ENCODE measurements around the gene FIGNL1.
A peak's percentile ranks its signal among the peaks of the same experiment; 100 is the strongest.
"Not testable (repeated sequence)": the region's sequence is repeated elsewhere in the genome, so short reads cannot be mapped to it uniquely, and the experiment has no call there.

The FIGNL1 gene

DNA sequence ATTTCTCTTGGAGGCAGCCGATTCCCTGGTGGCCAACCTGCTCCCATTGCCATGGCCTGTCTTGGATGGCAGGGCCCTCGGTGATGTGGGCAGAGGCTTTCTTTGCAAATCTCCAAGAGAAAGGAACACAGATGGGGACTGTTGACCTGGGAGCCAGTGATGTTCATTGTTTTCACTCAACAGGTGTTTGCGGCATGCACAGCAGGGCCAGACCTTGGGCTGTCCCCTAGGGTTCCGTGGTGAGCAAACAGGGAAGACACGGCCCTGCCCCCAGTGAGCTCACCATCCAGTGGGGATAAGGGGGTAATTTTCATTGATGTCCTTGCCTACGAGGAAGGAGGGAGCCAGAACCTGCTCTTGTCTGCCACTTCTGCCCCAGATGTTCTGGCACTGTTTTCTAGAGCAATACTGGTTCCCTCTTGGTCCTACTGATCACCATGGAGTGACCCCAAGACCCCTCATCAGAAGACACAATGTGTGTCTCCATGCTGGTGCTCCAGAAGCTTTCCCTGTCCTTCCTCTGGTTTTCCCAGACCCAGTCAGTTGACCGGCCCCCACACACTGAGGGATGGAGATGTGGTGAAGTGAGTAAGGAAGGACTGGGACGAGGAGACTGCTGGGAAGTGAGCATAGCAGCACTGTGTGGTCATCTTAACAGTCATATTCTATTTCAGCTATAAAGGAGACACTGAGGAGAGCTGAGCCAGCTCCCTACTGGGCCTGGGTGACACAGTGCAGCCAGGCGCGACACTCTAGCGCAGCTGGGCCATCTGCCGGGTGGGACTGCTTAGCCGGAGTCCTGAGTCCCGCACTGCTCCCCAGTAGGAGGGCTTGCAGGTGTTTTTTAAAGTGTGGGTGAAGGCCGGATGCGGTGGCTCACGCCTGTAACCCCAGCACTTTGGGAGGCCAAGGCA lies 20.4 kb upstream of the FIGNL1 start:
- no peak for DNase-seq

GRCh38 chr7:50469181-50469580 lies 19.0 kb upstream of the FIGNL1 start:
- no peak for DNase-seq

DNA sequence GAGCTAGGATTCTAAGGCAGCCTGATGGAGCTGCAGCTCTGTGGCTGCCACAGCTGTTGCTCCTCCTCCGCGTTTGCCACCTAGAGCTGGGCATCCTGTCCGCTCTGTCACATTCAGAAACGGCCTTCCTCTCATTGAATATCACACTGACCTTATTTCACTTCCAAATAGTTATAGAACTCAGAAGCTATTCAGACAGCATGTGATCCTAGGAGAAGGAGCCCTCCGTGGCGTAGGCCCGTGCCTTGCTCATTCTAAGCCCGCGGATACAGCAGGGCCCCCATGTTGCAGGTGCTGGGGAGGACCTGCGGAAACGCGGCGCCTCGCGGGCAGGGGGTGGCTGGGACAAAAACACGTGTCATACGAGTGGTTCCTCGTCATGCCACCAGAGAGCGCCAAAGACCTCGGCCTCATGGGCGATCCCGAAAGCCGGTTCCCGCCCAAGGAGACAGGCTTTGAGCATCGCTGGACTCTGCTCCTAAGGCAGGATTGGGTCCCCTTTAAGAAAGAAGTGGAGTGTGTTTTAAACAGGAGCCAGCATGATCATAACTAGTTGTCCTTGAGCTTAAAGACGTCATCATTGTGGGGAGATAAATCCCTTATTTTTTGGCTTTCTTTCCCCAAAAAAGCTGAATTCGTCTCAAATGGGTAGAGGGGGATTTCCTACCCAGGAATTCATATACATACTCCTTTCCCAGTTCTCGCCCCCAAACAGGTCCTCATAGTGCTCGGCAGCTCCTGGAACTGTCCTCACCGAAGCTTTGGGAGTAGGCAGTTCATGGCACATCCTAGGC lies 17.9 kb upstream of the FIGNL1 start:
- DNase-seq, result peak; percentile 83

- DNase-seq, result no peak
These were observed 16.9 kb upstream of the FIGNL1 start for GRCh38 chr7:50466815-50467585.

GRCh38 chr7:50463035-50463434 lies 12.9 kb upstream of the FIGNL1 start:
- DNase-seq, result no peak

- no peak for DNase-seq
These were observed 12.2 kb upstream of the FIGNL1 start for GRCh38 chr7:50462361-50462760.

DNA sequence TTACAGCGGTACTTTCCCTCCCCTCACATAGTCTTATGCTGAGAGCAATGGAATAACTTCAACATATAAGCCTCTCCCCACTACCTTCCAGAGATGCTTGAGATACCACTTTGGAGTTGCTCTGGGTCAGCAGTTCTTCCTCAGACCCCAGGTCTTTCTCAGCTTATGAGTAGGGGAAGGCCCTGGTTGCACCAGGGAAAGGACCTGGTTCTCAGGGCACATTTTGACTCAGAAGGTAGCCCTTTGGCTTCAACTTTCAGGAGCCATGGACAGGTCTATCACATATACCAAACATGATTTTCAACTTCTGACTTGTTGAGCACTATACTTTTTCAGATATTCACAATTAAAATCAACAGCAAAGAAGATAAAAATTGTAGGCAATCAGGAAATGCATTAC lies 11.5 kb upstream of the FIGNL1 start:
- DNase-seq, result no peak

- not testable (repeated sequence) for DNase-seq
These were observed 9.0 kb upstream of the FIGNL1 start for GRCh38 chr7:50459183-50459582.

DNA sequence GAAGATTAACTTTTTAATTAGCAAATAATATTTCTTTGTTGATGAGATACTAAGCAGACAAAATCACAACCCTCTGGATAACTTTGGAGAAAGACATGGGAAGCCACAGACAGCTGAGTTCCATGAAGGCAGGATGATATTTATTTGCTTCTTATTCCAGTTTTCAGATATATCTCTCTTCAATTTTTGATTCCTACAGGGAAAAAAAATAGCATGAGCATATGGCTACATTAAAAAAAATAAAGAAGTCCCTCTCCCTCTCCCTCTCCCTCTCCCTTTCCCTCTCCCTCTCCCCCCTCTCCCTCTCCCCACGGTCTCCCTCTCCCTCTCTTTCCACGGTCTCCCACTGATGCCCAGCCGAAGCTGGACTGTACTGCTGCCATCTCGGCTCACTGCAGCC lies 8.5 kb upstream of the FIGNL1 start:
- DNase-seq, result not testable (repeated sequence)

DNA sequence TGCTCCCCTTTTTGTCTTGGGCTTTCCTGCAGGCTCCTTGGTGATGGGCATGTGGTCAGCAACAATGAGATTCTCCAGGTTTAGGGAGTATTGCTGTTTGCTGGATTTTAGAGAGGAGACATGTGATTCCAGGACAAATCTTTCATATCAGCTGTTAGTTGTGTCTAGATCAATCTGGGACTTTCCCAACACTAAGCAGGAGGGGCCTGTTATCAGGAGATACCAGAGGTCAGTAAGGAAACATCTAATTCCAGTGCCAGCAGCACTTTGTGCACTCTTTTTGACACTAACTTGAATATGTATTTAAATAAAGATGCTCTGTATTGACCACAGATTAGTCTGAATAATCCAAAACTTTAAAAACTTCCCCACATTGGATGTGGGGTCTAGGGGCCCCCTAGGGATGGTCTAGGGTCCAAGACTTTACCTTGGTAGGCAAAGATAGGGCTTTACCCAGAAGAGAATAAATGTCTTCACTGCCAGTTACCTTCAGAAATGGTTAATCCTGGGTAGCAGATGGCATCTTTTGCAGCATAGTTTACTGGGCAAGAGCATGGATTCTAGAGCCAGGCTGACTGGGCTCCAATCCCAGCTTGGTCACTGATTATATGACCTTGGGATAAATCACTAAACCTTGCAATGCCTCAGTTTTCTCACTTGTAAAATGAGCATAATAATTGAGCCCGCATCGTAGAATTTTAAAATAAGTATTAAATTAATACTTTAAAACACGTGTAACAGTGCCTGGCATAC lies 6.4 kb upstream of the FIGNL1 start:
- no peak for DNase-seq

DNA sequence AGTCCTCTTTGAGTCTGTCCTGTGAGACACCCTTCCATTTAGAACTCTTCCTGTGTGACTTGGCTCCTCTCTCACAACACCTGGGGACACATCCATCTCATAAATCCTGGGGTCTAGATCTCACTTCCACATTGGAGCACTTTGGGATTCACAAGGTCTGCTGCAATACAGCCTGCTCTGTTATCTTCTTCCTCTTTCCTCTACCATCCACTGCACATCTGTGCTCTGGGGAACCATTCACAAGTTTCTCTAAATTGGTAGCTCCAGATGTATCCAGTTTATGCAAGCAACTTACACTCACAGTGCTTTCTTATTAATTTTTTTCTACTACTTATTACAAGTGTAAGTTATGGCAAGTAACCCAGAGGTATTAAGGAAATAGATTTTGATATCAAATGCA lies 5.5 kb upstream of the FIGNL1 start:
- DNase-seq, result no peak

DNA sequence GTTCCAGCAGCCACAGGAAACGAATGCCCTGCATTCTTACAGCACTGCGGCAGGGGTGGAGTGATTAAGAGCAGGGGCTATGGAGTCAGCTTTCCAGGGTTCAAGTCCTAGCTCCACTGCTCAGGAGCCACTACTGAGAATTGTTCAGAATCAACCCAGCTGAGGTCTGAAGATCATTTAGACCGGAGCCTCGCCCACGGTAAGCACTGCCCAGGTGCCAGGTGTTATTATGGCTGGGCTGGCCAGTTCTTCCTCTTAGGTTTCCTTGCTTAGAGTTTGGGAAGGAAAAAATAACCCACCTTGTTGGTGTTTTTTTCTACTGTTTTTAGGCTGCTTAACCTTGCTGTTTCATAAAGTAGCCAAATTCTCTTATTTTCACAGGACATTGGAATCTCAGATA lies 4.8 kb upstream of the FIGNL1 start:
- DNase-seq, result no peak

DNA sequence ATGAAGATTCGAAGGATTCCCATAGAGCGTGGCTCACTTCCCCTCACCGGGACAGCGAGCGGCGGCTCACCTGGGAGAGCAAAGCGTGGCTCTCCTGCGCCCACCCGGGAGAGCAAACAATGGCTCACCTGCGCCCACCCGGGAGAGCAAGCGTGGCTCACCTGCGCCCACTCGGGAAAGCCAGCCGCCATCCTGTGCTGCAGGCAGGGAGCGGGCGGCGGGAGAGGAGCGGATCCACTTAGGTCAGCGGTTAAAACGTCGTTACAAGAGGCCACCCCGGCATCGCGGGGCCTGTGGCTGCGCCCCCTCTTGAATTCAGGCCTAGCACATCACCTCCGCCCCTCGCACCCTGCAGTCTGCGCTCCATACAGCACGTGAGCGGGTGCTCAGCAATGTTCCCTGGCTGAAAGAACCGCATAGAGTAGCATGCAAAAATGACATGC lies 461 bp upstream of the FIGNL1 start:
- peak; percentile 52 for DNase-seq

DNA sequence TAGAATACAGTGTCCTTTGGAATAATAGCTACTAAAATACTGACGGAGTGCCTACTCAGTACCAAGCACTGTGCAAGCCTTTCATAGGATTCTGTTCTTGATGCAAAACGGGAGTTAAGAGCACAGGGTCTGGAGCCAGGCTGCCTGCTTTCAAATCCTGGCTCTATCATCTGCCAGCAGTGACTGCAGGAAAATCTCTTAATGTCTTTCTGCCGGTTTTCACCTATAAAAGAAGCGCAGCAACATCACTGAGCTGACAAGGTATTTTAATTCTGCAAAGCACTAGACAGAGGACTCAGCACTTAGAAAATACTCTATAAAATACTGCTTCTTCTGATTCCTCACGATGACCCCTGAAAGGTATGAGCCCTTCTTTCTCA lies 659 bp downstream of the FIGNL1 start:
- no peak for DNase-seq

GRCh38 chr7:50448823-50449222 lies 1.3 kb downstream of the FIGNL1 start:
- DNase-seq, result no peak

- no peak for DNase-seq
These were observed 3.6 kb downstream of the FIGNL1 start for GRCh38 chr7:50446542-50446960.

- no peak for DNase-seq
These were observed 13.9 kb downstream of the FIGNL1 start for GRCh38 chr7:50436133-50436806.

DNA sequence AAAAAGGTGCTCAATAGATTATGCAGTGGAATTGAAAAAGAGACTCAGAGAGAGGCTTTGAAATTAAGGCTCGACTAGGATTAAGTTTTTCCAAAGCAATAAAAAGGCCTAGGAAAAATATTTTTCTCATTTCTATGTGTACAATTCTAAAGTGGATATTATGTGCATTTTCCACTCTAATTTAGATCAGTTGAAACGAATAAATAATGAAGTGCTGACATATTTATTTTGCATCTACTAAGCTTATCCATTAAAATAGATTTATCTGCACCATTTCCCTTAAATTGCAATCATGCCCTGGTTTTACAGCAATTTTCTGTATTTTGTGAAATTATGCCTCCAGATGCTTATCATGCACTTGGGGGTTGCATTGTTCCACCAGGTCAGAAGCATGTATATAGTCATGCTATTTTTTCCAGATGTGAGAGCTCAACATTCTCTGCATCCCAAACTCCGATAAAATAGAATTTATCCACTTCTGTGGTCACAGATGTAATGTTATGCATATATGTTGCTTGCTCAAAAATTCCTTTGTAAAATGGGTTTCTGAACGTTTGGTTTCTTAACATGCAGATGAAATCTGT lies 18.3 kb downstream of the FIGNL1 start:
- DNase-seq, result no peak

- DNase-seq, result no peak
These were observed 18.8 kb downstream of the FIGNL1 start for GRCh38 chr7:50431316-50431715.

GRCh38 chr7:50428911-50429310 lies 21.2 kb downstream of the FIGNL1 start:
- DNase-seq, result no peak

DNA sequence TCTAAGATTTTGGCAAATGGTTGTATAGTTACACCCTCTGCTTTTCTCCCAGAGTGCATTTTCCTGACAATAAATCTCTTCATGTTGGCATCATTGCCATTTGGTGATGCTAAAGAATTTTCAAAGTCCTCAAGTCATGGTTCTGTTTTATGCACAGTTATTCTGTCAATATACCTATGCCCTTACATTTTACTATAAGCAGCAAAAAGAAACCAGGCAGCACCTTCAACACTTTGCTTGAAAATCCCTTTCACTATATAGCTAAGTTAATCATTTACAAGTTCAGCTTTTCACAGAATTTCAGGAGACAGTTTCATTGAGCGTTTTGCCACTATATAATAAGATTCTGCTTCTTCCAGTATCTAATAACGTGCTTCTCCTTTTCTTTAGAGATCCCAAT lies 22.6 kb downstream of the FIGNL1 start:
- DNase-seq, result no peak

All from activated naive CD4-positive, alpha-beta T cell treated with anti-CD3 and anti-CD28 coated beads, Interleukin-2, amount 50 U/mL, for 16 hours (primary cell).